ENCODE measurements around the gene PTPRG.

Gene PTPRG

GRCh38 chr3:62261736-62262135 is 700.4 kb downstream of the PTPRG start:
- DNase-seq = no peak

- DNase-seq = no peak
These were observed 704.2 kb downstream of the PTPRG start for GRCh38 chr3:62265528-62265927.

GRCh38 chr3:62266668-62267283 is 705.4 kb downstream of the PTPRG start:
- no peak for DNase-seq

- no peak for DNase-seq
These were observed 715.3 kb downstream of the PTPRG start for GRCh38 chr3:62276658-62277180.

GRCh38 chr3:62277450-62277849 is 716.1 kb downstream of the PTPRG start:
- no peak for DNase-seq

- no peak for DNase-seq
These were observed 716.6 kb downstream of the PTPRG start for GRCh38 chr3:62277986-62278385.

- no peak for DNase-seq
These were observed 720.4 kb downstream of the PTPRG start for GRCh38 chr3:62281726-62282125.

GRCh38 chr3:62284442-62284841 is 723.1 kb downstream of the PTPRG start:
- no peak for DNase-seq

- no peak for DNase-seq
These were observed 726.1 kb downstream of the PTPRG start for GRCh38 chr3:62287392-62287927.

- no peak for DNase-seq
These were observed 728.6 kb downstream of the PTPRG start for GRCh38 chr3:62289922-62290321.

- DNase-seq = no peak
These were observed 731.8 kb downstream of the PTPRG start for GRCh38 chr3:62293051-62293780.

GRCh38 chr3:62295571-62295970 is 734.2 kb downstream of the PTPRG start:
- DNase-seq = no peak

GRCh38 chr3:62300617-62301016 is 739.2 kb downstream of the PTPRG start:
- DNase-seq = no peak

GRCh38 chr3:62312201-62312600 is 750.8 kb downstream of the PTPRG start:
- no peak for DNase-seq

- no peak for DNase-seq
These were observed 755.2 kb downstream of the PTPRG start for GRCh38 chr3:62316525-62316924.

GRCh38 chr3:62318365-62318751 is 757.0 kb downstream of the PTPRG start:
- DNase-seq = no peak

- peak; percentile 67 for DNase-seq
These were observed 757.6 kb downstream of the PTPRG start for GRCh38 chr3:62318752-62319569.

- peak; percentile 8 for DNase-seq
These were observed 758.3 kb downstream of the PTPRG start for GRCh38 chr3:62319570-62320243.

GRCh38 chr3:62323241-62323640 is 761.9 kb downstream of the PTPRG start:
- DNase-seq = no peak

- DNase-seq = no peak
These were observed 764.5 kb downstream of the PTPRG start for GRCh38 chr3:62325896-62326295.

- DNase-seq = no peak
These were observed 768.6 kb downstream of the PTPRG start for GRCh38 chr3:62329971-62330370.

GRCh38 chr3:62332017-62332416 is 770.6 kb downstream of the PTPRG start:
- no peak for DNase-seq

GRCh38 chr3:62332835-62333244 is 771.5 kb downstream of the PTPRG start:
- DNase-seq = no peak
